H1 (cell line): Measurements from ENCODE around the gene IFNG-AS1. TPM values are rescaled to one million over a fixed set of nuclear protein-coding genes. Genes with fewer than 3 reads are reported as not detected.

Experiments used
- CTCF ChIA-PET: fragments of 300-600 bp; sonication (Branson Sonifier 250); formaldehyde crosslinking; loops from one replicate; lab custom pipeline; 2021; ENCODE audit not compliant: partially characterized antibody; lab: Charles Lee
- POLR2A ChIA-PET: fragments of 300-600 bp; sonication (Branson Sonifier 250); formaldehyde crosslinking; loops from one replicate; lab custom pipeline; 2021; ENCODE audit warnings: inconsistent platforms; ENCODE audit not compliant: partially characterized antibody; lab: Charles Lee
- DNase-seq, 2 experiments: peaks; one replicate each; pipeline versions ENCODE4 v3.0.0 to v3.0.0-alpha.2; 2010 to 2022; ENCODE audit warnings: low spot score in 2 of 2, low read depth in 1 of 2, mixed read lengths in 1 of 2
- FAIRE-seq: peaks from 2 replicates; lab custom pipeline; 2011; peaks lifted over from hg19 to GRCh38; lab: Jason Lieb, UNC
- H2AFZ ChIP-seq: 2 replicates; pipeline ENCODE4 v1.8.1; 2012; ENCODE audit warnings: low read length, inconsistent platforms
- H2AK5ac ChIP-seq: 2 replicates; pipeline ENCODE4 v1.6.1; 2013; ENCODE audit warnings: low read depth, low read length
- H2BK120ac ChIP-seq: replicated peaks from 2 replicates; pipeline ENCODE3; 2013; ENCODE audit warnings: low read depth, low read length, inconsistent platforms
- H2BK12ac ChIP-seq: 2 replicates; pipeline ENCODE4 v1.6.1; 2013; ENCODE audit warnings: low read depth, low read length
- H2BK15ac ChIP-seq: 2 replicates; pipeline ENCODE4 v1.6.1; 2013; ENCODE audit warnings: low read length
- H2BK20ac ChIP-seq: 2 replicates; pipeline ENCODE4 v1.6.1; 2013; ENCODE audit warnings: low read length
- H2BK5ac ChIP-seq: 2 replicates; pipeline ENCODE4 v1.6.1; 2013; ENCODE audit warnings: low read depth, low read length
- H3K14ac ChIP-seq: 2 replicates; pipeline ENCODE4 v1.6.1; 2013; ENCODE audit warnings: inconsistent platforms; ENCODE audit not compliant: insufficient read length
- H3K18ac ChIP-seq: 2 replicates; pipeline ENCODE4 v1.6.1; 2013; ENCODE audit warnings: low read length; ENCODE audit errors: extremely low read depth
- H3K23ac ChIP-seq: 2 replicates; pipeline ENCODE4 v1.6.1; 2013; ENCODE audit warnings: inconsistent platforms; ENCODE audit not compliant: insufficient read length
- H3K23me2 ChIP-seq: 2 replicates; pipeline ENCODE4 v1.6.1; 2013; ENCODE audit warnings: low read depth, low read length
- H3K27ac ChIP-seq: 2 replicates; pipeline ENCODE4 v1.6.1; 2011; ENCODE audit warnings: low read depth, low read length, inconsistent platforms
- H3K27me3 ChIP-seq, 4 experiments: replicated peaks in 1 of 4; 1 replicate in 1 of 4; 2 replicates in 3 of 4; pipeline versions ENCODE4 v1.6.1 to v1.8.1; 2011 to 2013; ENCODE audit warnings: low read length in 3 of 4, mild to moderate bottlenecking in 3 of 4, inconsistent platforms in 2 of 4, mixed read lengths in 2 of 4, moderate library complexity in 1 of 4; ENCODE audit not compliant: control insufficient read depth in 3 of 4, insufficient read depth in 3 of 4; ENCODE audit errors: extremely low read depth in 1 of 4
- H3K36me3 ChIP-seq, 4 experiments: 2 replicates each; pipeline versions ENCODE4 v1.6.1 to v1.8.1; 2011 to 2013; ENCODE audit warnings: mild to moderate bottlenecking in 4 of 4, low read length in 3 of 4, moderate library complexity in 2 of 4, control low read depth in 1 of 4, inconsistent platforms in 1 of 4; ENCODE audit not compliant: insufficient read depth in 4 of 4, control insufficient read depth in 2 of 4
- H3K4ac ChIP-seq: replicated peaks from 2 replicates; pipeline ENCODE3; 2013; ENCODE audit warnings: low read length, low read depth, mixed read lengths, inconsistent platforms; ENCODE audit not compliant: insufficient read length
- H3K4me1 ChIP-seq, 4 experiments: replicated peaks in 1 of 4; 1 replicate in 1 of 4; 2 replicates in 3 of 4; pipeline versions ENCODE4 v1.6.1 to v1.8.1; 2011 to 2013; ENCODE audit warnings: low read length in 3 of 4, inconsistent platforms in 2 of 4, mixed read lengths in 1 of 4; ENCODE audit not compliant: insufficient read depth in 4 of 4, control insufficient read depth in 3 of 4
- H3K4me2 ChIP-seq, 2 experiments: 2 replicates each; pipeline versions ENCODE4 v1.6.1 to v1.8.1; 2011 to 2013; ENCODE audit warnings: low read depth in 2 of 2, low read length in 2 of 2, control low read depth in 1 of 2, inconsistent platforms in 1 of 2, mild to moderate bottlenecking in 1 of 2; ENCODE audit not compliant: insufficient read depth in 1 of 2
- H3K4me3 ChIP-seq, 4 experiments: fragments of 200-600, 300-600 bp in 1 of 4; sonication (generic), shearing (Covaris generic), sonication (Bioruptor Twin) in 1 of 4; 2 replicates each; pipeline versions ENCODE4 v1.5.1 to v1.8.1; 2011 to 2016; ENCODE audit warnings: low read length in 4 of 4, low read depth in 3 of 4, control low read depth in 2 of 4, inconsistent platforms in 2 of 4, mild to moderate bottlenecking in 2 of 4, mixed read lengths in 1 of 4, moderate library complexity in 1 of 4; ENCODE audit not compliant: insufficient read depth in 2 of 4; ENCODE audit errors: extremely low read depth in 1 of 4
- H3K56ac ChIP-seq: replicated peaks from 2 replicates; pipeline ENCODE3; 2013; ENCODE audit warnings: low read depth, mild to moderate bottlenecking, mixed read lengths, low read length, inconsistent platforms; ENCODE audit not compliant: insufficient read length
- H3K79me1 ChIP-seq: 2 replicates; pipeline ENCODE4 v1.6.1; 2013; ENCODE audit warnings: low read depth, low read length, control low read depth
- H3K79me2 ChIP-seq, 2 experiments: 2 replicates each; pipeline versions ENCODE4 v1.6.1 to v1.8.1; 2012 to 2013; ENCODE audit warnings: low read length in 2 of 2, mild to moderate bottlenecking in 2 of 2, inconsistent platforms in 1 of 2; ENCODE audit not compliant: insufficient read depth in 2 of 2, control insufficient read depth in 1 of 2
- H3K9ac ChIP-seq, 4 experiments: replicated peaks in 1 of 4; 1 replicate in 1 of 4; 2 replicates in 3 of 4; pipeline versions ENCODE4 v1.6.1 to v1.8.1; 2011 to 2013; ENCODE audit warnings: low read depth in 3 of 4, low read length in 3 of 4, control low read depth in 2 of 4, mild to moderate bottlenecking in 2 of 4, moderate library complexity in 2 of 4, inconsistent platforms in 1 of 4; ENCODE audit errors: extremely low read depth in 1 of 4
- H3K9me3 ChIP-seq, 2 experiments: 2 replicates each; pipeline versions ENCODE4 v1.6.1 to v1.8.1; 2012 to 2013; ENCODE audit warnings: mild to moderate bottlenecking in 2 of 2, moderate library complexity in 2 of 2, control low read depth in 1 of 2, inconsistent platforms in 1 of 2, low read depth in 1 of 2, low read length in 1 of 2, mixed read lengths in 1 of 2; ENCODE audit not compliant: insufficient read depth in 2 of 2
- H4K20me1 ChIP-seq, 2 experiments: replicated peaks in 1 of 2; 2 replicates each; pipeline versions ENCODE3 to v1.8.1; 2011 to 2013; ENCODE audit warnings: inconsistent platforms in 2 of 2, low read length in 2 of 2, mild to moderate bottlenecking in 1 of 2; ENCODE audit not compliant: insufficient read depth in 2 of 2, control insufficient read depth in 1 of 2
- H4K5ac ChIP-seq: 2 replicates; pipeline ENCODE4 v1.6.1; 2013; ENCODE audit warnings: low read length, low read depth, mixed read lengths, inconsistent platforms; ENCODE audit not compliant: insufficient read length
- H4K8ac ChIP-seq: 2 replicates; pipeline ENCODE4 v1.8.0; 2013; ENCODE audit warnings: mild to moderate bottlenecking, moderate library complexity, low read length, inconsistent platforms; ENCODE audit not compliant: insufficient read depth; ENCODE audit errors: extremely low read depth
- H4K91ac ChIP-seq: replicated peaks from 2 replicates; pipeline ENCODE3; 2013; ENCODE audit warnings: low read length, mixed read lengths, inconsistent platforms; ENCODE audit not compliant: insufficient read length
- ATF2 ChIP-seq: IDR thresholded peaks from 2 replicates; pipeline ENCODE4 v1.6.1; 2012; ENCODE audit warnings: low read length, inconsistent platforms
- CTBP2 ChIP-seq: IDR thresholded peaks from 2 replicates; pipeline ENCODE4 v1.7.0; 2011; ENCODE audit warnings: borderline replicate concordance, mild to moderate bottlenecking, moderate library complexity, mixed read lengths, low read length; ENCODE audit not compliant: insufficient read depth, insufficient read length
- KDM4A ChIP-seq: IDR thresholded peaks from one replicate; pipeline ENCODE4 v1.7.1; 2012; ENCODE audit warnings: low read depth, mild to moderate bottlenecking, moderate library complexity, low read length, inconsistent platforms; ENCODE audit not compliant: severe bottlenecking
- MAFK ChIP-seq: IDR thresholded peaks from 2 replicates; pipeline ENCODE4 v1.6.1; 2012; ENCODE audit warnings: low read depth, mild to moderate bottlenecking, improper control_type of control experiment, low read length
- PHF8 ChIP-seq: fragments of 200-600 bp; sonication (generic); conservative IDR thresholded peaks from 2 replicates; pipeline ENCODE4 v1.7.1; 2012; ENCODE audit warnings: low read depth, mild to moderate bottlenecking, inconsistent platforms, low read length, moderate library complexity
- SRF ChIP-seq: IDR thresholded peaks from 2 replicates; pipeline ENCODE4 v1.6.1; 2011; ENCODE audit warnings: mild to moderate bottlenecking, low read depth, low read length, moderate library complexity
- TCF12 ChIP-seq: IDR thresholded peaks from 2 replicates; pipeline ENCODE4 v1.6.1; 2011; ENCODE audit warnings: low read depth, mild to moderate bottlenecking, low read length
- TEAD4 ChIP-seq: IDR thresholded peaks from 2 replicates; pipeline ENCODE4 v1.6.1; 2012; ENCODE audit warnings: low read depth, low read length, inconsistent platforms, mixed read lengths
- WGBS, 2 experiments: shearing (Covaris generic) in 1 of 2; methylation state at CpG; one replicate each; pipeline versions ENCODE4 v1.1.6 to v1.1.7; 2013 to 2015; ENCODE audit warnings: low lambda C conversion rate in 2 of 2, mixed read lengths in 2 of 2, inconsistent platforms in 1 of 2, low coverage in 1 of 2, missing lambda C conversion rate in 1 of 2; ENCODE audit not compliant: insufficient replicate concordance in 2 of 2, insufficient coverage in 1 of 2, insufficient read length in 1 of 2; ENCODE audit errors: extremely low coverage in 1 of 2, missing lambda C conversion rate in 1 of 2; 5-methylcytosine and 5-hydroxymethylcytosine counted together
- polyA plus RNA-seq, 7 experiments: library from polyadenylated mRNA; depleted of rRNA in 3 of 7; stranded (reverse) in 5 of 7; unstranded in 2 of 7; fragments of >200 nt in 5 of 7; fragments of 200-250 nt in 2 of 7; gene quantifications; 1 replicate in 5 of 7; 2 replicates in 1 of 7; 4 replicates in 1 of 7; pipeline versions ENCODE4 v1.2.1 to v1.2.3, GENCODE V29; 2011 to 2013; ENCODE audit warnings: missing spikeins in 2 of 7, mixed read lengths in 2 of 7
- total RNA-seq: library from RNA; stranded (reverse); fragmentation: NEBNext Ultra II Directional; extraction: Animal tissue kit (Norgen Biotek cat#: 25700); gene quantifications from 2 replicates; pipeline ENCODE4 v1.2.1, GENCODE V29; 2021

Gene IFNG-AS1
- total and polyA plus RNA-seq, 2 of the 8 experiments (the other 6 are each of a cell fraction or from before 2014, with no cell fraction given): not detected

- H3K27me3 ChIP-seq: no peaks in the 10 kb centered on the region
- no peaks in the 10 kb centered on the region; a peak in 1 of 4 replicates for H3K9me3 ChIP-seq
- no peak overlapping the region for H4K8ac ChIP-seq
- POLR2A ChIA-PET: no interaction called here
- H3K4me2 ChIP-seq: no peak overlapping the region
- H3K14ac ChIP-seq: no peak overlapping the region
- no peak overlapping the region for H4K91ac ChIP-seq
- H3K23me2 ChIP-seq: no peaks in the 10 kb centered on the region
- H3K9ac ChIP-seq: no peak overlapping the region
- H2BK20ac ChIP-seq: no peak overlapping the region
- no peak overlapping the region for H3K23ac ChIP-seq
- H2AK5ac ChIP-seq: no peak overlapping the region
- no peaks in the 10 kb centered on the region for H3K36me3 ChIP-seq
- no peak overlapping the region for H2BK120ac ChIP-seq
- H2BK12ac ChIP-seq: no peak overlapping the region
- H2BK15ac ChIP-seq: no peak overlapping the region
- H3K56ac ChIP-seq: no peak overlapping the region
- H2BK5ac ChIP-seq: no peak overlapping the region
- H3K18ac ChIP-seq: no peak overlapping the region
- no peak overlapping the region for H4K5ac ChIP-seq
- H3K4me3 ChIP-seq: no peak overlapping the region
- no peak overlapping the region for H3K4ac ChIP-seq
- no peaks in the 10 kb centered on the region for H3K79me2 ChIP-seq
- H3K79me1 ChIP-seq: no peaks in the 10 kb centered on the region
- DNase-seq (no peak), FAIRE-seq (no peak)
- 100% methylated on average over 1 of the region's 1 CpG; no CpG with 5 or more reads in 1 of the 2 experiments for WGBS, 2 experiments
- no peaks in the 10 kb centered on the region for H3K4me1 ChIP-seq
- H3K27ac ChIP-seq: no peak overlapping the region
- no peak overlapping the region for H2AFZ ChIP-seq
- CTCF ChIA-PET: interaction anchor here (1.0 to 1.9 kb wide), 6 partner anchors 8 to 174 kb away, joined by 4 to 12 read pairs (median 4); no protein-coding TSS in a partner anchor
- H4K20me1 ChIP-seq: no peaks in the 10 kb centered on the region
- no peak for TF ChIP-seq MAFK
- TF ChIP-seq ATF2: no peak
- no peak for TF ChIP-seq PHF8
- no peak for TF ChIP-seq KDM4A
- no peak for TF ChIP-seq TCF12
- no peak for TF ChIP-seq SRF
- TF ChIP-seq CTBP2: no peak
- no peak for TF ChIP-seq TEAD4
Observed at GRCh38 chr12:68048648-68049297, 59.5 kb downstream of the IFNG-AS1 start.
